Panc1 (cell line): Measurements from ENCODE around the gene ISOC2. TPM values are rescaled to one million over a fixed set of nuclear protein-coding genes. Genes with fewer than 3 reads are reported as not detected.

Experiments
- ATAC-seq: fragments of 200-7000 bp; cut with Tn5 transposase; 2 replicates; pipeline ENCODE4 v1.9.1; 2020; ENCODE audit warnings: mild to moderate bottlenecking, moderate library complexity
- BruUV-seq: library from RNA; stranded (reverse); fragments of 400-500 nt; replicated peaks from 2 replicates; lab custom pipeline; 2021; lab: Mats Ljungman, UMichigan
- CTCF ChIA-PET: fragments of 300-600 bp; sonication (Branson Sonifier 250); formaldehyde crosslinking; loops from one replicate; lab custom pipeline; 2022; ENCODE audit warnings: antibody characterized with exemption; lab: Charles Lee
- POLR2A ChIA-PET: fragments of 300-600 bp; sonication (Branson Sonifier 250); formaldehyde crosslinking; loops from one replicate; lab custom pipeline; 2022; ENCODE audit warnings: antibody characterized with exemption; lab: Charles Lee
- DNase-seq: peaks from one replicate; pipeline ENCODE4 v3.0.0-alpha.2; 2010; ENCODE audit warnings: low read depth, low spot score
- H3K27ac ChIP-seq: 2 replicates; pipeline ENCODE4 v1.5.1; 2011; ENCODE audit warnings: mild to moderate bottlenecking, low read length, inconsistent platforms
- H3K27me3 ChIP-seq: fragments of 200-500 bp; sonication (Bioruptor generic); 2 replicates; pipeline ENCODE4 v1.6.0; 2014; ENCODE audit warnings: low read length, inconsistent platforms; ENCODE audit not compliant: control insufficient read depth, insufficient read depth
- H3K36me3 ChIP-seq: fragments of 200-500 bp; sonication (Bioruptor generic); 2 replicates; pipeline ENCODE4 v1.5.1; 2014; ENCODE audit warnings: inconsistent platforms, mild to moderate bottlenecking, low read length, moderate library complexity; ENCODE audit not compliant: control insufficient read depth, insufficient read depth
- H3K4me1 ChIP-seq: 2 replicates; pipeline ENCODE4 v1.5.1; 2011; ENCODE audit warnings: inconsistent platforms, mild to moderate bottlenecking, low read length, moderate library complexity; ENCODE audit not compliant: control insufficient read depth, insufficient read depth
- H3K4me3 ChIP-seq, 2 experiments: 2 replicates each; pipeline ENCODE4 v1.5.1; 2011 to 2012; ENCODE audit warnings: low read depth in 2 of 2, low read length in 2 of 2, mild to moderate bottlenecking in 2 of 2, inconsistent platforms in 1 of 2, moderate library complexity in 1 of 2
- H3K9me3 ChIP-seq: fragments of 200-500 bp; sonication (Bioruptor generic); 2 replicates; pipeline ENCODE4 v1.5.1; 2014; ENCODE audit warnings: low read depth, mild to moderate bottlenecking, inconsistent platforms, low read length, moderate library complexity; ENCODE audit not compliant: control insufficient read depth, insufficient read depth
- CTCF ChIP-seq: fragments of 450-650 bp; IDR thresholded peaks from 2 replicates; pipeline ENCODE4 v1.5.1; 2017; ENCODE audit warnings: mild to moderate bottlenecking
- POLR2AphosphoS5 ChIP-seq: IDR thresholded peaks from 2 replicates; pipeline ENCODE4 v1.6.1; 2012; ENCODE audit warnings: mild to moderate bottlenecking, low read depth, low read length, moderate library complexity
- REST ChIP-seq, 2 experiments: IDR thresholded peaks; 2 replicates each; pipeline ENCODE4 v1.6.1; 2011 to 2012; ENCODE audit warnings: low read depth in 2 of 2, control low read depth in 1 of 2, low read length in 1 of 2, mild to moderate bottlenecking in 1 of 2, moderate library complexity in 1 of 2; ENCODE audit not compliant: insufficient read depth in 1 of 2
- SIN3A ChIP-seq: IDR thresholded peaks from 2 replicates; pipeline ENCODE4 v1.6.1; 2012; ENCODE audit warnings: low read depth, mild to moderate bottlenecking, low read length, moderate library complexity, borderline replicate concordance; ENCODE audit not compliant: insufficient read depth
- TCF7L2 ChIP-seq: IDR thresholded peaks from 2 replicates; pipeline ENCODE4 v1.6.1; 2011; ENCODE audit warnings: mild to moderate bottlenecking, low read depth, low read length, inconsistent platforms
- in situ Hi-C: cut with HindIII; loops from 2 replicates; pipeline ENCODE4 v1.10.0; 2016; ENCODE audit warnings: low sequenced_read_pairs, low pct_unique_long_range_greater_than_20kb
- intact Hi-C: fragments of 100-400 bp; cut with micrococcal nuclease; formaldehyde crosslinking; loops from one replicate; pipeline ENCODE4 v1.10.0; 2022; ENCODE audit not compliant: unreplicated experiment
- total RNA-seq: library from RNA; stranded (reverse); gene quantifications from one replicate; pipeline ENCODE4 v1.2.1, GENCODE V29; 2021; ENCODE audit not compliant: unreplicated experiment

The ISOC2 gene
- total RNA-seq, 1 experiment from 2014 or later: 150 TPM

GRCh38 chr19:55466241-55466614, 4.8 kb upstream of the ISOC2 start:
- Histone ChIP-seq H3K4me1 (peaks cover 12% of the 10 kb centered on the region; the same call in 1 of the 2 replicates), H3K4me3 (no peak overlapping the region), H3K27me3 (no peaks in the 10 kb centered on the region), H3K36me3 (no peaks in the 10 kb centered on the region), H3K9me3 (no peaks in the 10 kb centered on the region), H3K27ac (no peak overlapping the region)
- ChIA-PET POLR2A (no interaction called here), CTCF (interaction anchor here (0.6 to 2.8 kb wide), 3 partner anchors 13 to 38 kb away, joined by 3 to 31 read pairs (median 6); no protein-coding TSS in a partner anchor)
- intact Hi-C loops (no loop called here), in situ Hi-C loops (no loop called here)
- no peak for TF ChIP-seq CTCF
- TF ChIP-seq REST (IDR thresholded peaks at IDR 0.05; ENCODE audit: insufficient read depth in 1 of 2, low read depth in 2 of 2, low read length in 1 of 2): no peak
- TF ChIP-seq TCF7L2: no peak
- no peak for TF ChIP-seq POLR2AphosphoS5
- no peak for TF ChIP-seq SIN3A
- no TSS peak for BruUV-seq
- no peak for ATAC-seq
- DNase-seq: no peak

DNA sequence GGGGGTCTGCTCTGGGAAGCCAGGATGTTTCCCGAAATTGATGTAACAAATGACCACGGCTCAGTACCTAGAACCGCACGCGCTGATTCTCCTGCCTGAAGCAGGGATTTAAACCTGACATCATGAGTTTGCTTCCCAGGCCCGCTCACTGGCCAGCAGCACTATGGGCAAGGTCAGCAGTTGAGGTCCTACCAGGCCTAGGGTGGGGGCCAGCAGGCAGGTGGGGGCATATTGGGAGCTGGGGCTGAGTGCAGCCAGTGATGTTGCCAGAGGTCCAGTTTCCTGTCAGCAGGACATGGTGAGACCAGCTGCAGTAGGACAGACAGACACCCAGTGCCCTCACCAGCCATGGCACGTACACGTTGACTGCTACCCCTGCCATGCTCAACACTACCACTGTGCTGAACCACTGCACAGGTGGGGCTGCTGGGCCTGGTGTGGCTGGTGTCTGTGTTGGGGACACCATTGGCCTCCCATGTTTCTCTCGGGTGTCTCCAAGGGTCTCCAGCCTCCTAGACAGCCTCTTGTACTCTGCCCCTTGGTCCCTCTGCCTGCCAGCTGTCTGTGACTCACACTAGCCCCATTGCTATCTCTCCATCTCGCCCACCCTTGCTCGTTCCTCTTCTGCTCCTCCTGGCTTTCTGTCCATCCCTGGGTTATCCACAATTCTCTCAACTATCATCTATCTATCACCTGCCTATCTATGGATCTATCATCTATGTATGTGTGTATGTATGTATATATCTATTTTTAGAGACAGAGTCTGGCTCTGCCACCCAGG, 4.2 kb upstream of the ISOC2 start:
- intact Hi-C loops: no loop called here
- no TSS peak for BruUV-seq
- peaks cover 12% of the 10 kb centered on the region; the same call in 1 of the 2 replicates for H3K4me1 ChIP-seq

More for the DNA sequence above, 4.2 kb upstream of the ISOC2 start:
- no peaks in the 10 kb centered on the region for H3K36me3 ChIP-seq
- H3K4me3 ChIP-seq: no peak overlapping the region
- no peak for TF ChIP-seq CTCF
- no peak for TF ChIP-seq TCF7L2
- no peak for TF ChIP-seq POLR2AphosphoS5
- no peak for TF ChIP-seq REST (IDR thresholded peaks at IDR 0.05; ENCODE audit: insufficient read depth in 1 of 2, low read depth in 2 of 2, low read length in 1 of 2)
- no peak for TF ChIP-seq SIN3A
- POLR2A ChIA-PET: no interaction called here
- H3K27ac ChIP-seq: no peak overlapping the region
- in situ Hi-C loops: no loop called here
- no peaks in the 10 kb centered on the region for H3K9me3 ChIP-seq
- no peak for DNase-seq
- ATAC-seq: no peak
- CTCF ChIA-PET: no interaction called here
- H3K27me3 ChIP-seq: no peaks in the 10 kb centered on the region
